Measurements from ENCODE around the gene DDX31. TPM values are rescaled to one million over a fixed set of nuclear protein-coding genes. Genes with fewer than 3 reads are reported as not detected.

The DDX31 gene
- total RNA-seq, 4 donors from 2014 or later: 33.4 to 44.1 (median 36.0) TPM

DNA sequence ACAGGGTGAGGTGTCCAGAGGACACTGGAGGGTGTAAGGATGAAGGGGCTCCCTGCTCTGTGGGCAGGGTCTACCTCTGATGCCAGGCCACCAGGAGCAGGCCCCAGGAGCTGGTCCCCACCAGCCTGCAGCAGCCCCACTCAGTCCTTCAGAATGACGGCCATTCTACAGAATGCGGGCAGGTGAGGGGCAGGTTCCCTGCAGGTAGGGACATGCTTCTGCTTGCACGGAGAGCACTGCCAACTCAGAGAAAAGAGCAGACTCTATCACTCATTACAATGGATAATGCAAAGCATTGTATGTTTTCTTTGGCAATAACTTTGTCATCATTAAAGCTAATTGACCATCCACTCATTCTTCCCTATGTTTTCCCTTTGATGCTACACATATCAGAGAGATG lies 39.0 kb downstream of the DDX31 start:
- no peaks in the 10 kb centered on the region for H3K27me3 ChIP-seq
- no peaks in the 10 kb centered on the region for H3K9me3 ChIP-seq
- H3K4me3 ChIP-seq (replicated peaks in 1 of 3): no peak overlapping the region
- WGBS, 2 donors: 91 to 100% methylated on average over 3 of the region's 3 CpGs
- intact Hi-C loops (cut with DNase I): no loop called here
- no peak for DNase-seq
- peaks cover 38 to 39% of the 10 kb centered on the region in 2 donors for H3K36me3 ChIP-seq
- TF ChIP-seq POLR2A (IDR thresholded peaks at IDR 0.05): no peak
- TF ChIP-seq, protein P1, sequence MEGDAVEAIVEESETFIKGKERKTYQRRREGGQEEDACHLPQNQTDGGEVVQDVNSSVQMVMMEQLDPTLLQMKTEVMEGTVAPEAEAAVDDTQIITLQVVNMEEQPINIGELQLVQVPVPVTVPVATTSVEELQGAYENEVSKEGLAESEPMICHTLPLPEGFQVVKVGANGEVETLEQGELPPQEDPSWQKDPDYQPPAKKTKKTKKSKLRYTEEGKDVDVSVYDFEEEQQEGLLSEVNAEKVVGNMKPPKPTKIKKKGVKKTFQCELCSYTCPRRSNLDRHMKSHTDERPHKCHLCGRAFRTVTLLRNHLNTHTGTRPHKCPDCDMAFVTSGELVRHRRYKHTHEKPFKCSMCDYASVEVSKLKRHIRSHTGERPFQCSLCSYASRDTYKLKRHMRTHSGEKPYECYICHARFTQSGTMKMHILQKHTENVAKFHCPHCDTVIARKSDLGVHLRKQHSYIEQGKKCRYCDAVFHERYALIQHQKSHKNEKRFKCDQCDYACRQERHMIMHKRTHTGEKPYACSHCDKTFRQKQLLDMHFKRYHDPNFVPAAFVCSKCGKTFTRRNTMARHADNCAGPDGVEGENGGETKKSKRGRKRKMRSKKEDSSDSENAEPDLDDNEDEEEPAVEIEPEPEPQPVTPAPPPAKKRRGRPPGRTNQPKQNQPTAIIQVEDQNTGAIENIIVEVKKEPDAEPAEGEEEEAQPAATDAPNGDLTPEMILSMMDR (IDR thresholded peaks at IDR 0.05): no peak
- no peaks in the 10 kb centered on the region for H3K4me1 ChIP-seq
- H3K27ac ChIP-seq: no peak overlapping the region

DNA sequence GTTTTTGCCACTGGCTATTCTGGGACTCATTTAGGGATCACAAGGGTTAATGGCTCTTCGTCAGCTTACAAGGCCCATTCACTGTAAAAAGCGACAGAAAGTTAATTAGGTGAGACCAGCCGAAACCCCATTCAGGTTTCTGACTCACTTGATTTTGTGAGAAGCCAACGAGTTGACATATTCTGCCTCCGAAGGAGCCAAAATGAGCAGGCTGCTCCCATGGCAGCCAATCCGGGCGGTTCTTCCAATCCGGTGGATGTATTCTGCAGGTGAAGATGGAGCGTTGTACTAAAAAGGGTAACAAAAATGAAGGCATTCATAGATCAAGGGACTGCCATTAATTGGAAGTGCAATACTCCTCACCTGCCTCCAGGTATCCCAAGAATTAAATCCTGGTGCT lies 39.7 kb downstream of the DDX31 start:
- 90 to 91% methylated on average over 9 of the region's 9 CpGs for WGBS, 2 donors
- H3K36me3 ChIP-seq: peaks cover 42 to 46% of the 10 kb centered on the region in 2 donors
- TF ChIP-seq POLR2A (IDR thresholded peaks at IDR 0.05): no peak
- TF ChIP-seq, protein P1 (IDR thresholded peaks at IDR 0.05): no peak
- no peak for DNase-seq
- no peak overlapping the region for H3K4me3 ChIP-seq (replicated peaks in 1 of 3)
- H3K27me3 ChIP-seq: no peaks in the 10 kb centered on the region
- H3K9me3 ChIP-seq: no peaks in the 10 kb centered on the region
- intact Hi-C loops (cut with DNase I): no loop called here
- H3K27ac ChIP-seq: no peak overlapping the region
- H3K4me1 ChIP-seq: no peaks in the 10 kb centered on the region

DNA sequence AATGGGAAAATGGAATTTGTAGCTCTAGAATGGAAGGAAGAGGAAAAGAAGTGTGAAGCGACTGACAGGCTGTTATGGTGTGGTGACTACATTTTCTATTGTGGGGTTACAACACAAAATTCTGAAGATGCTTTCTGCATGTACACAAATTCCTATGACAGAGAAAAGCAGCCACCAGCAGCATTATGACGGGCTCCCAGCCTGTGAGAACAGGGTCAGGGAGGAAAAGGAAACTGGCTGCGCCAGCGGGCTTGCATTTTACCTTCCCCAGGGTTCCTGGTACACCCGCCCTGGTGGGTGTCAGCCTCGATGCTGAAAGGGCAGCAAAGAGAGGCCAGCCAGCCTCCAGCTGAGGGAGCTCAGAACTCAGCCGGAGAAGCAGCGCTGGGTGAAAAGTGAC lies 41.0 kb downstream of the DDX31 start:
- Histone ChIP-seq H3K36me3 (peaks cover 44 to 47% of the 10 kb centered on the region in 2 donors), H3K9me3 (no peaks in the 10 kb centered on the region), H3K4me1 (no peaks in the 10 kb centered on the region), H3K4me3 (replicated peaks in 1 of 3) (no peak overlapping the region), H3K27ac (no peak overlapping the region), H3K27me3 (no peaks in the 10 kb centered on the region)
- 91 to 94% methylated on average over 8 of the region's 8 CpGs for WGBS, 2 donors
- TF ChIP-seq, protein P1 (IDR thresholded peaks at IDR 0.05): no peak
- TF ChIP-seq POLR2A (IDR thresholded peaks at IDR 0.05): no peak
- no peak for DNase-seq
- intact Hi-C loops (cut with DNase I): no loop called here

DNA sequence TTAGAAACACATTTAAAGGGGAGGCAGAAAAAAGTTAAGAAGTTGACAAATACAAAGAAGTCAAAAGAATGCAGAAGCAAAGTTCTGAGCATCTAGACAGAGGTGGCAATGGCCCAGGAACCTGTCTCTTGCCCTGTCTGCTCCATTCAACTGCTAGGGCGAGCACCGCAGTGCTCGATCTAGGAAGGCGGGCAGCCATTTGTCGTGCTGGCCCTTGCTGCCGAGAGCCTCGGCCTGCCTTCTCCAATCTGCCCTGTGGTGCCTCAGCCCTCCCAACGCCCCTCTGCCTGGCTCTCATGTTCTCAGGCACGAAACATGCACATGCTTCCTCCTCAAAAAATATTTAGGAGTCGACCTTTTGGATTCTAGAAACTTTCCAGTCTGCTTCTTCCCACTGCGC lies 42.2 kb downstream of the DDX31 start:
- intact Hi-C loops (cut with DNase I): no loop called here
- H3K27ac ChIP-seq: no peak overlapping the region
- no peaks in the 10 kb centered on the region for H3K27me3 ChIP-seq
- TF ChIP-seq POLR2A (IDR thresholded peaks at IDR 0.05): no peak
- TF ChIP-seq, protein P1 (IDR thresholded peaks at IDR 0.05): no peak
- no peaks in the 10 kb centered on the region for H3K9me3 ChIP-seq
- WGBS, 2 donors: 88 to 91% methylated on average over 11 of the region's 11 CpGs
- H3K4me1 ChIP-seq: no peaks in the 10 kb centered on the region
- H3K36me3 ChIP-seq: peaks cover 46 to 47% of the 10 kb centered on the region in 2 donors
- DNase-seq: no peak
- H3K4me3 ChIP-seq (replicated peaks in 1 of 3): no peak overlapping the region

DNA sequence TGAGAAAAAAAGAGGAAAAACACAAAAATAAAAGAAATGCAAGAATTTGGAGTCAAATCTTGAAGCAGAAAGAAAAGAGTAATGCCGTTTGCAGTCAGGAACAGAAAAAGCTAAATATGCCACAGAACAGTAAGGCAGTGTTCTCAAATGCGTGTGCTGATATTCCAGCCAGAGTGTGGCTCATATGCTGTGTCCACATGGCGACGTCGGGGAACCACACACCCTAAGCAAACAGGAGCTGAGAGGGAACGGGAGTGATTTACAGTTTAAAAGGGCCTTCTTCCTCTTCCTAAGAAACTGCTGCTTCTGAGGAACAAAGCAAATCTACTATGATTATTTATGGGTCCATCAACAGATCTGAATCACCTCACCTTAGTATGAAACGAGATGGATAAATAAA lies 42.7 kb downstream of the DDX31 start:
- intact Hi-C loops (cut with DNase I): no loop called here
- Histone ChIP-seq H3K4me3 (replicated peaks in 1 of 3) (no peak overlapping the region), H3K9me3 (no peaks in the 10 kb centered on the region), H3K27ac (no peak overlapping the region), H3K36me3 (peaks cover 46 to 47% of the 10 kb centered on the region in 2 donors), H3K27me3 (no peaks in the 10 kb centered on the region), H3K4me1 (no peaks in the 10 kb centered on the region)
- WGBS, 2 donors: 90 to 93% methylated on average over 7 of the region's 7 CpGs
- no peak for DNase-seq
- TF ChIP-seq, protein P1 (IDR thresholded peaks at IDR 0.05): no peak
- no peak for TF ChIP-seq POLR2A (IDR thresholded peaks at IDR 0.05)

Data from thyroid gland (tissue), 4 donors.